ENCODE measurements around the gene KRTAP1-3.

GRCh38 chr17:41067281-41067680 lies 32.6 kb upstream of the KRTAP1-3 start:
- TF ChIP-seq, protein P1, sequence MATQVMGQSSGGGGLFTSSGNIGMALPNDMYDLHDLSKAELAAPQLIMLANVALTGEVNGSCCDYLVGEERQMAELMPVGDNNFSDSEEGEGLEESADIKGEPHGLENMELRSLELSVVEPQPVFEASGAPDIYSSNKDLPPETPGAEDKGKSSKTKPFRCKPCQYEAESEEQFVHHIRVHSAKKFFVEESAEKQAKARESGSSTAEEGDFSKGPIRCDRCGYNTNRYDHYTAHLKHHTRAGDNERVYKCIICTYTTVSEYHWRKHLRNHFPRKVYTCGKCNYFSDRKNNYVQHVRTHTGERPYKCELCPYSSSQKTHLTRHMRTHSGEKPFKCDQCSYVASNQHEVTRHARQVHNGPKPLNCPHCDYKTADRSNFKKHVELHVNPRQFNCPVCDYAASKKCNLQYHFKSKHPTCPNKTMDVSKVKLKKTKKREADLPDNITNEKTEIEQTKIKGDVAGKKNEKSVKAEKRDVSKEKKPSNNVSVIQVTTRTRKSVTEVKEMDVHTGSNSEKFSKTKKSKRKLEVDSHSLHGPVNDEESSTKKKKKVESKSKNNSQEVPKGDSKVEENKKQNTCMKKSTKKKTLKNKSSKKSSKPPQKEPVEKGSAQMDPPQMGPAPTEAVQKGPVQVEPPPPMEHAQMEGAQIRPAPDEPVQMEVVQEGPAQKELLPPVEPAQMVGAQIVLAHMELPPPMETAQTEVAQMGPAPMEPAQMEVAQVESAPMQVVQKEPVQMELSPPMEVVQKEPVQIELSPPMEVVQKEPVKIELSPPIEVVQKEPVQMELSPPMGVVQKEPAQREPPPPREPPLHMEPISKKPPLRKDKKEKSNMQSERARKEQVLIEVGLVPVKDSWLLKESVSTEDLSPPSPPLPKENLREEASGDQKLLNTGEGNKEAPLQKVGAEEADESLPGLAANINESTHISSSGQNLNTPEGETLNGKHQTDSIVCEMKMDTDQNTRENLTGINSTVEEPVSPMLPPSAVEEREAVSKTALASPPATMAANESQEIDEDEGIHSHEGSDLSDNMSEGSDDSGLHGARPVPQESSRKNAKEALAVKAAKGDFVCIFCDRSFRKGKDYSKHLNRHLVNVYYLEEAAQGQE (IDR thresholded peaks at IDR 0.05; ENCODE audit: insufficient replicate concordance, low read depth), result no peak
- no peak for TF ChIP-seq POLR2AphosphoS5 (IDR thresholded peaks at IDR 0.05; ENCODE audit: low read depth)
- TF ChIP-seq, protein P2, sequence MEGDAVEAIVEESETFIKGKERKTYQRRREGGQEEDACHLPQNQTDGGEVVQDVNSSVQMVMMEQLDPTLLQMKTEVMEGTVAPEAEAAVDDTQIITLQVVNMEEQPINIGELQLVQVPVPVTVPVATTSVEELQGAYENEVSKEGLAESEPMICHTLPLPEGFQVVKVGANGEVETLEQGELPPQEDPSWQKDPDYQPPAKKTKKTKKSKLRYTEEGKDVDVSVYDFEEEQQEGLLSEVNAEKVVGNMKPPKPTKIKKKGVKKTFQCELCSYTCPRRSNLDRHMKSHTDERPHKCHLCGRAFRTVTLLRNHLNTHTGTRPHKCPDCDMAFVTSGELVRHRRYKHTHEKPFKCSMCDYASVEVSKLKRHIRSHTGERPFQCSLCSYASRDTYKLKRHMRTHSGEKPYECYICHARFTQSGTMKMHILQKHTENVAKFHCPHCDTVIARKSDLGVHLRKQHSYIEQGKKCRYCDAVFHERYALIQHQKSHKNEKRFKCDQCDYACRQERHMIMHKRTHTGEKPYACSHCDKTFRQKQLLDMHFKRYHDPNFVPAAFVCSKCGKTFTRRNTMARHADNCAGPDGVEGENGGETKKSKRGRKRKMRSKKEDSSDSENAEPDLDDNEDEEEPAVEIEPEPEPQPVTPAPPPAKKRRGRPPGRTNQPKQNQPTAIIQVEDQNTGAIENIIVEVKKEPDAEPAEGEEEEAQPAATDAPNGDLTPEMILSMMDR (IDR thresholded peaks at IDR 0.05; ENCODE audit: insufficient read depth, low read length), result no peak

Data from HL-60 (cell line).